Natural killer cell (primary cell): Measurements from ENCODE around the gene GNRH2. TPM values are rescaled to one million over a fixed set of nuclear protein-coding genes. Genes with fewer than 3 reads are reported as not detected.

Experiments used
- ATAC-seq, 3 donors: fragments of 150-1000 bp in 2 of 3; fragments of 200-7000 bp in 1 of 3; cut with Tn5 transposase; 1 replicate in 1 of 3; 2 replicates in 2 of 3; pipeline ENCODE4 v1.10.0; 2021; ENCODE audit warnings: mild to moderate bottlenecking in 2 of 3, moderate library complexity in 2 of 3
- DNase-seq, 2 donors: peaks; one replicate each; pipeline versions ENCODE4 v3.0.0 to v3.0.0-alpha.2; 2013 to 2021; ENCODE audit warnings: mixed read lengths in 1 of 2
- H3K27ac ChIP-seq: one replicate; pipeline ENCODE4 v1.5.1; 2013; ENCODE audit warnings: mild to moderate bottlenecking, low read length
- H3K27me3 ChIP-seq: one replicate; pipeline ENCODE4 v1.6.1; 2013; ENCODE audit warnings: low read length; ENCODE audit not compliant: control insufficient read depth, insufficient read depth
- H3K36me3 ChIP-seq: one replicate; pipeline ENCODE4 v1.6.1; 2013; ENCODE audit warnings: low read length; ENCODE audit not compliant: control insufficient read depth, insufficient read depth
- H3K4me1 ChIP-seq: one replicate; pipeline ENCODE4 v1.6.1; 2013; ENCODE audit warnings: low read length; ENCODE audit not compliant: control insufficient read depth, insufficient read depth
- H3K4me3 ChIP-seq: one replicate; pipeline ENCODE4 v1.5.1; 2013; ENCODE audit warnings: low read length
- H3K9me3 ChIP-seq: one replicate; pipeline ENCODE4 v1.6.1; 2013; ENCODE audit warnings: low read length; ENCODE audit not compliant: control insufficient read depth, insufficient read depth
- H3K27ac Mint-ChIP-seq, 2 donors: one replicate each; pipeline ENCODE4 v1.8.0; 2022; ENCODE audit warnings: mild to moderate bottlenecking in 2 of 2, mixed read lengths in 2 of 2, moderate library complexity in 1 of 2
- H3K27me3 Mint-ChIP-seq, 2 donors: one replicate each; pipeline ENCODE4 v1.8.0; 2022; ENCODE audit warnings: low read depth in 2 of 2, mixed read lengths in 2 of 2
- H3K36me3 Mint-ChIP-seq: one replicate; pipeline ENCODE4 v1.8.0; 2022; ENCODE audit warnings: mixed read lengths
- H3K4me1 Mint-ChIP-seq, 2 donors: one replicate each; pipeline ENCODE4 v1.8.0; 2022; ENCODE audit warnings: mixed read lengths in 2 of 2
- H3K4me3 Mint-ChIP-seq: one replicate; pipeline ENCODE4 v1.8.0; 2022; ENCODE audit warnings: mild to moderate bottlenecking, moderate library complexity, mixed read lengths
- H3K9me3 Mint-ChIP-seq, 2 donors: one replicate each; pipeline ENCODE4 v1.8.0; 2022; ENCODE audit warnings: mixed read lengths in 2 of 2
- WGBS: methylation state at CpG from one replicate; pipeline ENCODE4 v1.1.7; 2013; ENCODE audit warnings: missing lambda C conversion rate; ENCODE audit not compliant: insufficient coverage; 5-methylcytosine and 5-hydroxymethylcytosine counted together
- intact Hi-C: fragments of 100-400 bp; cut with micrococcal nuclease; formaldehyde crosslinking; loops from one replicate; pipeline ENCODE4 v1.14.2; 2022
- total RNA-seq, 4 donors: library from RNA; stranded (reverse); fragments of 120-200 nt in 1 of 4; gene quantifications; one replicate each; pipeline versions ENCODE4 v1.2.3 to v1.2.4, GENCODE V29; 2013 to 2022
- TF ChIP-seq, protein P1 (sequence below): fragments of 200-600 bp; IDR thresholded peaks from one replicate; pipeline ENCODE4 v1.8.0; 2022; ENCODE audit warnings: antibody characterized with exemption

The GNRH2 gene
- total RNA-seq, 3 donors from 2014 or later (not counting 1 experiment from before 2014, with no cell fraction given), result 0.49 to 1.2 (median 0.68) TPM

DNA sequence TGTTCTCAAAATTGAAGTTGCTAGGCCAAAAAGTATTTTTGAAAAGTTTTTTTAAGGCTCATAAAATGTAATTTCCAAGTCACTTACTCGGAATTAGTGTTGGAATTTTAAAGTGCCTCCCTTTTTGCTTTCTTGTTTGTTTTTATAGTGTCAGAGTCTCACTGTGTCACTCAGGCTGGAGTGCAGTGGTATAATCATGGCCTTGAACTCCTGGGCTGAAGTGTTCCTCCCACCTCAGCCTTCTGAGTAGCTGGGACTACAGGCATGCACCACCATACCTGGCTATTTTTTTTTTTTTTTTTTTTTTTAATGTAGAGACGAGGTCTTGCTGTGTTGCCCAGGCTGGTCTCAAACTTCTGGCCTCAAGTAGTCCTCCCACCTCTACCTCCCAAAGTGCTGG is 40.0 kb upstream of the GNRH2 start:
- WGBS, result 100% methylated on average over 1 of the region's 2 CpGs
- intact Hi-C loops, result loop anchor here (5.0 kb wide), 2 partner anchors 151 to 251 kb away; no protein-coding TSS in a partner anchor
- DNase-seq (no peak), ATAC-seq (no peak)
- Histone ChIP-seq H3K9me3 (no peaks in the 10 kb centered on the region), H3K36me3 (peaks cover 46% of the 10 kb centered on the region), H3K4me3 (no peak overlapping the region), H3K27me3 (no peaks in the 10 kb centered on the region), H3K27ac (no peak overlapping the region), H3K4me1 (no peaks in the 10 kb centered on the region)
- Mint-ChIP-seq H3K4me1 (no peaks in the 10 kb centered on the region), H3K27ac (no peak overlapping the region), H3K9me3 (no peaks in the 10 kb centered on the region), H3K27me3 (no peaks in the 10 kb centered on the region), H3K4me3 (no peak overlapping the region), H3K36me3 (peaks cover 24% of the 10 kb centered on the region)
- TF ChIP-seq, protein P1, sequence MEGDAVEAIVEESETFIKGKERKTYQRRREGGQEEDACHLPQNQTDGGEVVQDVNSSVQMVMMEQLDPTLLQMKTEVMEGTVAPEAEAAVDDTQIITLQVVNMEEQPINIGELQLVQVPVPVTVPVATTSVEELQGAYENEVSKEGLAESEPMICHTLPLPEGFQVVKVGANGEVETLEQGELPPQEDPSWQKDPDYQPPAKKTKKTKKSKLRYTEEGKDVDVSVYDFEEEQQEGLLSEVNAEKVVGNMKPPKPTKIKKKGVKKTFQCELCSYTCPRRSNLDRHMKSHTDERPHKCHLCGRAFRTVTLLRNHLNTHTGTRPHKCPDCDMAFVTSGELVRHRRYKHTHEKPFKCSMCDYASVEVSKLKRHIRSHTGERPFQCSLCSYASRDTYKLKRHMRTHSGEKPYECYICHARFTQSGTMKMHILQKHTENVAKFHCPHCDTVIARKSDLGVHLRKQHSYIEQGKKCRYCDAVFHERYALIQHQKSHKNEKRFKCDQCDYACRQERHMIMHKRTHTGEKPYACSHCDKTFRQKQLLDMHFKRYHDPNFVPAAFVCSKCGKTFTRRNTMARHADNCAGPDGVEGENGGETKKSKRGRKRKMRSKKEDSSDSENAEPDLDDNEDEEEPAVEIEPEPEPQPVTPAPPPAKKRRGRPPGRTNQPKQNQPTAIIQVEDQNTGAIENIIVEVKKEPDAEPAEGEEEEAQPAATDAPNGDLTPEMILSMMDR, result no peak

DNA sequence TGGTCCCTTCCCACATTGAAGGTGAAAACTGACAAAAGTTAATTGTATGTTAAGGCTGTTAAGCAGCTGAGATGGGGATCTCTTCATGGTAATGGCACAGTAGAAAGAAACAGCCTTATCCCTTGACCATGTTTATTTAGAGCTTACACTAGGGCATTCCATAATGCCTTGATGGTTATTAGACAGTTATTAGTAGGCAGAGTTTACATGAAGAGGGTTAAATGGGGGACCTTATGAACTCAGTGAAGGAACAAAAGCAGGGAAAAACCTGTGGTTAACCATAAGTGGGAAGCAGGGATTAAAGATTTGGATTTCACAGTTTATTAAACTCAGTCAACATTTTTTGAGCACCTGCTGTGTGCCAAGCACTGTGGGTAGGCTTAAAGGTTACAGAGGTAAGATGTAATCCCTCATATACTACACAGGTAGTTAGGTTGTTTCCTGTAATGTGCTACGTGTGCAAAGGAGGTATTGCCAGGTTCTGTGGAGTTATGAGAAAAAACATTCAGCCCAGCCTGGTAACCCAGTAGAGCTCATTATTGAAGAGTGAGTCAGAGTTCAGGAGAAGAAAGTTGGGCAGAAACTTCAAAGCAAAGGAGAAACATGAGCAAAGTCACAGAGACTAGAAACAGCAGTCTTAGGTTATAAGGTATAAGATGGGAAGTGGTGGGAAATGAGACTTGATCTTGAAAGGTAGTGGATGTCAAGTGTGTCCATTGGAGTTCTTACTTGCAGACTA is 32.3 kb upstream of the GNRH2 start:
- ATAC-seq (no peak), DNase-seq (no peak)
- no peak overlapping the region for H3K27ac ChIP-seq
- WGBS, result 58% methylated on average over 1 of the region's 1 CpG
- Mint-ChIP-seq H3K27me3 (no peaks in the 10 kb centered on the region), H3K36me3 (peaks cover 13% of the 10 kb centered on the region), H3K4me3 (no peak overlapping the region), H3K9me3 (no peaks in the 10 kb centered on the region), H3K4me1 (peaks cover 0 to 4% of the 10 kb centered on the region in 2 donors), H3K27ac (peak overlapping the region; percentile 2 to 41)
- H3K36me3 ChIP-seq, result peaks cover 60% of the 10 kb centered on the region
- H3K9me3 ChIP-seq, result no peaks in the 10 kb centered on the region
- intact Hi-C loops, result no loop called here
- H3K27me3 ChIP-seq, result no peaks in the 10 kb centered on the region
- H3K4me1 ChIP-seq, result no peaks in the 10 kb centered on the region
- TF ChIP-seq, protein P1, result no peak
- H3K4me3 ChIP-seq, result no peak overlapping the region

DNA sequence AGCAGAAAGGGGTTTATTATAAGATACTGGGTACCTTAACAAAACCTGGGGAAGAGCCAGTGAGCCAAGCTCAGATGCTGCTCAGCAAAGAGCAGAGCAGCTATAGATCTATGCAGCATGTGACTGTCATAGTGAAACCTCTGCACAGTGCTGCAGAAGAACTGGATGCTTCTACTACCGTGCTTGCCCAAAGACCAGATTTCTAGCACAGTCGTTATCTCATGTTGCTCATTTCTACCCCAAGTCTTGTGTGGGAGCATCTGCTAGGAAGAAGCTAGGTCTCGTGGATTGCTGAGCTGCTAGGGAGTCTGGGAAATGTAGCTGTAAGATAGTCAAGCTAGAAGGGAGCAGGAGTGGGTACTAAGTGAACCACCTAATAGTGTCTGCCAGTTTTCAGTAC is 31.7 kb upstream of the GNRH2 start:
- no peaks in the 10 kb centered on the region for H3K27me3 Mint-ChIP-seq
- intact Hi-C loops, result no loop called here

More for the DNA sequence above, 31.7 kb upstream of the GNRH2 start:
- TF ChIP-seq, protein P1, result no peak
- H3K4me1 ChIP-seq, result no peaks in the 10 kb centered on the region
- Mint-ChIP-seq H3K4me3 (no peak overlapping the region), H3K36me3 (peaks cover 13% of the 10 kb centered on the region), H3K27ac (peak overlapping the region; percentile 1 to 42), H3K9me3 (no peaks in the 10 kb centered on the region), H3K4me1 (peaks cover 0 to 4% of the 10 kb centered on the region in 2 donors)
- no peak overlapping the region for H3K27ac ChIP-seq
- peaks cover 56% of the 10 kb centered on the region for H3K36me3 ChIP-seq
- 87% methylated on average over 3 of the region's 3 CpGs for WGBS
- no peak for DNase-seq
- H3K9me3 ChIP-seq, result no peaks in the 10 kb centered on the region
- H3K27me3 ChIP-seq, result no peaks in the 10 kb centered on the region
- ATAC-seq, result no peak
- H3K4me3 ChIP-seq, result no peak overlapping the region
